Mesenchymal stem cell (in vitro differentiated cells and primary cell): ENCODE measurements around the gene ACTBL2. TPM values are rescaled to one million over a fixed set of nuclear protein-coding genes. Genes with fewer than 3 reads are reported as not detected.

Experiments used
- DNase-seq: peaks from one replicate; pipeline ENCODE4 v3.0.0-alpha.2; 2013
- H2AFZ ChIP-seq: one replicate; pipeline ENCODE4 v1.6.1; 2013; ENCODE audit warnings: low read depth, mild to moderate bottlenecking, control low read depth, inconsistent platforms, low read length, moderate library complexity
- H2AK5ac ChIP-seq: 2 replicates; pipeline ENCODE4 v1.6.1; 2013; ENCODE audit warnings: low read length, moderate library complexity, mild to moderate bottlenecking, inconsistent platforms; ENCODE audit not compliant: severe bottlenecking
- H2BK120ac ChIP-seq: one replicate; pipeline ENCODE4 v1.6.1; 2013; ENCODE audit warnings: low read depth, mild to moderate bottlenecking, inconsistent platforms, low read length, moderate library complexity
- H2BK12ac ChIP-seq, 2 experiments: one replicate each; pipeline ENCODE4 v1.6.1; 2013; ENCODE audit warnings: inconsistent platforms in 2 of 2, low read length in 2 of 2, mild to moderate bottlenecking in 2 of 2, moderate library complexity in 2 of 2, control low read depth in 1 of 2
- H2BK15ac ChIP-seq: one replicate; pipeline ENCODE4 v1.6.1; 2013; ENCODE audit warnings: mild to moderate bottlenecking, low read depth, inconsistent platforms; ENCODE audit not compliant: poor library complexity, severe bottlenecking
- H2BK5ac ChIP-seq: 2 replicates; pipeline ENCODE4 v1.6.1; 2013; ENCODE audit warnings: low read depth, mild to moderate bottlenecking, low read length, control low read depth, inconsistent platforms; ENCODE audit not compliant: poor library complexity, severe bottlenecking
- H3K14ac ChIP-seq, 2 experiments: one replicate each; pipeline ENCODE4 v1.6.1; 2013; ENCODE audit warnings: inconsistent platforms in 2 of 2, low read length in 2 of 2, control low read depth in 1 of 2, mild to moderate bottlenecking in 1 of 2, moderate library complexity in 1 of 2
- H3K18ac ChIP-seq, 2 experiments: one replicate each; pipeline ENCODE4 v1.6.1; 2013; ENCODE audit warnings: inconsistent platforms in 2 of 2, low read length in 2 of 2, control low read depth in 1 of 2, low read depth in 1 of 2, mild to moderate bottlenecking in 1 of 2
- H3K23ac ChIP-seq, 2 experiments: one replicate each; pipeline ENCODE4 v1.6.1; 2013; ENCODE audit warnings: inconsistent platforms in 2 of 2, low read length in 2 of 2, mild to moderate bottlenecking in 2 of 2, moderate library complexity in 2 of 2, control low read depth in 1 of 2
- H3K27ac ChIP-seq: 2 replicates; pipeline ENCODE4 v1.5.1; 2013; ENCODE audit warnings: mild to moderate bottlenecking, moderate library complexity, low read length, control low read depth, inconsistent platforms; ENCODE audit not compliant: poor library complexity, severe bottlenecking
- H3K27me3 ChIP-seq, 2 experiments: 2 replicates each; pipeline versions ENCODE4 v1.6.1 to v1.7.0; 2013; ENCODE audit warnings: low read length in 2 of 2, mild to moderate bottlenecking in 2 of 2, moderate library complexity in 2 of 2, control low read depth in 1 of 2, inconsistent platforms in 1 of 2; ENCODE audit not compliant: control insufficient read depth in 1 of 2, insufficient read depth in 1 of 2
- H3K36me3 ChIP-seq, 2 experiments: 2 replicates each; pipeline versions ENCODE4 v1.6.1 to v1.7.0; 2013; ENCODE audit warnings: low read length in 2 of 2, control low read depth in 1 of 2, inconsistent platforms in 1 of 2, low read depth in 1 of 2, mild to moderate bottlenecking in 1 of 2; ENCODE audit not compliant: insufficient read depth in 2 of 2, control insufficient read depth in 1 of 2
- H3K4ac ChIP-seq, 2 experiments: one replicate each; pipeline ENCODE4 v1.6.1; 2013; ENCODE audit warnings: inconsistent platforms in 2 of 2, low read length in 2 of 2, mild to moderate bottlenecking in 2 of 2, moderate library complexity in 2 of 2, control low read depth in 1 of 2, low read depth in 1 of 2
- H3K4me1 ChIP-seq: 2 replicates; pipeline ENCODE4 v1.6.1; 2013; ENCODE audit warnings: low read depth, low read length, control low read depth; ENCODE audit not compliant: control insufficient read depth, insufficient read depth
- H3K4me2 ChIP-seq: 2 replicates; pipeline ENCODE4 v1.6.1; 2013; ENCODE audit warnings: low read length, mild to moderate bottlenecking, inconsistent platforms; ENCODE audit not compliant: poor library complexity, severe bottlenecking
- H3K4me3 ChIP-seq, 2 experiments: 2 replicates each; pipeline versions ENCODE4 v1.5.1 to v1.7.0; 2013; ENCODE audit warnings: low read length in 2 of 2, mild to moderate bottlenecking in 2 of 2, control low read depth in 1 of 2, low read depth in 1 of 2; ENCODE audit not compliant: insufficient read depth in 1 of 2
- H3K79me1 ChIP-seq: replicated peaks from 2 replicates; pipeline ENCODE4 v1.6.1; 2013; ENCODE audit warnings: mild to moderate bottlenecking, control low read depth, low read length, inconsistent platforms; ENCODE audit not compliant: poor library complexity, severe bottlenecking
- H3K9ac ChIP-seq: 2 replicates; pipeline ENCODE4 v1.7.0; 2013; ENCODE audit warnings: mild to moderate bottlenecking, low read length, moderate library complexity
- H3K9me3 ChIP-seq: 2 replicates; pipeline ENCODE4 v1.7.0; 2013; ENCODE audit warnings: mild to moderate bottlenecking, low read length; ENCODE audit not compliant: control insufficient read depth
- H4K8ac ChIP-seq: one replicate; pipeline ENCODE4 v1.6.1; 2013; ENCODE audit warnings: inconsistent platforms, mild to moderate bottlenecking, low read length, moderate library complexity
- H4K91ac ChIP-seq: one replicate; pipeline ENCODE4 v1.6.1; 2013; ENCODE audit warnings: mild to moderate bottlenecking, low read length, inconsistent platforms
- WGBS: methylation state at CpG from one replicate; pipeline ENCODE4 v1.1.7; 2013; ENCODE audit warnings: mixed read lengths; 5-methylcytosine and 5-hydroxymethylcytosine counted together
- polyA plus RNA-seq, 2 experiments: library from polyadenylated mRNA; stranded (reverse); fragments of 200-250 nt; gene quantifications; one replicate each; pipeline ENCODE4 v1.2.3, GENCODE V29; 2013

The ACTBL2 gene
- polyA plus RNA-seq (2013, experiment 1 of 2): 0.23 TPM
- polyA plus RNA-seq (2013, experiment 2 of 2): 0.16 TPM

DNA sequence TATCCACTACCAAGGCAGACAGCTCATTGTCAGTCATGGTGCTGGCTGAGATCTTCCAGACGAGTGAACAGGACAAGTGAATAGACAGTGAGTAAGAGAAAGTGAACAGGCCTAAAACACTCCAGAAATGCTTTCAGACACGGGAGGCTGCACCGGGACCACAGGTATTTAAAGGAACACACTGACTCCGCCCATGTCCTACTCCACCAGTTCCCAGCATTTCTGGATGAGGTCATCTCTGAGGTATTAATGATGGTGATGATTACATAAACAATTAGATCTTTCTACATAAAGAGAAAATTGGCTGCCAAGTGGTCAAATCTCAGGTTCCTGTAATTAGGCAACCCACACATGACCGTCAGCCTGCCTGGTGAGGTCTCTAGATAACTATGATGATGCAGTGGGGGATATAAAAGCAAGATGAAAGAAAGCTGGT lies at the start of gene ACTBL2:
ACTBL2 (minus strand) TSS at position 141 of the 436 bp plus-strand sequence; CDS start at position 37, 104 bp downstream.
- Histone ChIP-seq H3K23ac (no peak within 1 kb of the TSS), H3K9me3 (no peaks in the 10 kb centered on the region), H2BK5ac (peak within 1 kb of the TSS; percentile 63), H3K18ac (peak within 1 kb of the TSS; percentile 50 to 82), H2BK12ac (peak within 1 kb of the TSS; percentile 89 to 94), H4K91ac (peak within 1 kb of the TSS; percentile 95), H2BK15ac (peak within 1 kb of the TSS; percentile 15), H3K4me1 (peaks cover 9% of the 10 kb centered on the region), H2AFZ (no peak within 1 kb of the TSS), H2BK120ac (peak within 1 kb of the TSS; percentile 4), H2AK5ac (peak within 1 kb of the TSS; percentile 92), H3K4me3 (no peak within 1 kb of the TSS), H3K14ac (peak within 1 kb of the TSS in 1 of 2 experiments; percentile 71), H3K79me1 (no peaks in the 10 kb centered on the region), H3K4ac (peak within 1 kb of the TSS; percentile 6 to 87), H3K4me2 (peak within 1 kb of the TSS; percentile 3), H3K27me3 (no peaks in the 10 kb centered on the region), H4K8ac (peak within 1 kb of the TSS; percentile 45), H3K9ac (no peak within 1 kb of the TSS), H3K27ac (peak within 1 kb of the TSS; percentile 91), H3K36me3 (no peaks in the 10 kb centered on the region)
- peak; percentile 73 for DNase-seq
- 16% methylated on average over 3 of the region's 5 CpGs for WGBS

DNA sequence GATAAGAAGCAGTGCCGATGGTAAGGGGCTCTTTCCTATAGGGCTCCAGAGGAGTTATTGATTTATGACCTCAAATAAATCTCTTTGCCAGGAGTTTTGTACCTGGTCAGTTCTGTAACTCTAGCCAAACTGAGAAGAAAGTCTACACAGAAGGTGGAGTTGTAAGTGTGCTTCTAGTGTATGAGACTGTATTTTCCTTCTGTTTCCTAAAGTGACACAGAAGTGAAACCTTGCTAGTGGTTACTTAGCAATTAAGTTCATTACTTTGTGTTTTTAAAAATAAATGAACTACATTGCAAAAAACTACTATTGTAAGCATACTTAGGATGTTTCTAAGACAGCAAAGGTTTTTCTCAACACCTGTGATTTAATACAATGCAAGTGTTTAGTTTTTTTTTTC lies 48.7 kb upstream of the ACTBL2 start:
- Histone ChIP-seq H3K27me3 (no peaks in the 10 kb centered on the region), H4K91ac (no peak overlapping the region), H2BK5ac (no peak overlapping the region), H3K4me1 (peaks cover 2% of the 10 kb centered on the region), H3K9ac (no peak overlapping the region), H2BK12ac (no peak overlapping the region), H4K8ac (no peak overlapping the region), H3K27ac (no peak overlapping the region), H3K4ac (no peak overlapping the region), H3K4me3 (no peak overlapping the region), H2BK120ac (no peak overlapping the region), H2AK5ac (no peak overlapping the region), H3K14ac (no peak overlapping the region), H2AFZ (no peak overlapping the region), H3K79me1 (no peaks in the 10 kb centered on the region), H2BK15ac (no peak overlapping the region), H3K9me3 (no peaks in the 10 kb centered on the region), H3K18ac (no peak overlapping the region), H3K4me2 (no peak overlapping the region), H3K36me3 (no peaks in the 10 kb centered on the region), H3K23ac (no peak overlapping the region)
- 93% methylated on average over 1 of the region's 1 CpG for WGBS
- no peak for DNase-seq

DNA sequence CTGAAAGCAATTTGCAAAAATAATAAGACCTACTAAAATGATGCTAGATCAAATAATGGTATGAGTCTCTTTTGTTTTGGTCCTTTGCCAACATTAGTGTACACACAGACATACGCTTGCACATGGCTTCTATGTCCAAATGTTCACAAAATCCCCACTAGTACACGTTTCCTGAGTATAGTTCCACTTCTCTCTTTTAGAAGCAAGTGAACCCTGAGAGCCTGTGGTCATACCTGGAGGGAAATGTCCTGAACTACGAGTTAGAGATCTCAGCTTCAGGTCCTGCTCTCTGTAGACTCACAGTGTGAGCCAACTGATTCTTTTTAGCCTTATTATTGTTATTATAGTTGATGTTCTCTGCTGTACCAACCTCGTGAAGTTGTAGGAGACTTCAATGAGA lies 47.3 kb upstream of the ACTBL2 start:
- no peaks in the 10 kb centered on the region for H3K36me3 ChIP-seq
- no peak overlapping the region for H3K18ac ChIP-seq
- H2BK120ac ChIP-seq: no peak overlapping the region
- H3K4ac ChIP-seq: no peak overlapping the region
- no peak for DNase-seq
- 88% methylated on average over 4 of the region's 4 CpGs for WGBS
- no peak overlapping the region for H3K23ac ChIP-seq
- H4K91ac ChIP-seq: no peak overlapping the region
- H2AK5ac ChIP-seq: no peak overlapping the region
- no peaks in the 10 kb centered on the region for H3K79me1 ChIP-seq
- H3K4me3 ChIP-seq: no peak overlapping the region
- no peak overlapping the region for H2BK12ac ChIP-seq
- no peak overlapping the region for H3K14ac ChIP-seq
- H3K27ac ChIP-seq: no peak overlapping the region
- no peak overlapping the region for H3K4me2 ChIP-seq
- peaks cover 2% of the 10 kb centered on the region for H3K4me1 ChIP-seq
- no peaks in the 10 kb centered on the region for H3K9me3 ChIP-seq
- no peak overlapping the region for H2BK15ac ChIP-seq
- H2AFZ ChIP-seq: no peak overlapping the region
- H2BK5ac ChIP-seq: no peak overlapping the region
- H3K9ac ChIP-seq: no peak overlapping the region
- no peak overlapping the region for H4K8ac ChIP-seq
- no peaks in the 10 kb centered on the region for H3K27me3 ChIP-seq

DNA sequence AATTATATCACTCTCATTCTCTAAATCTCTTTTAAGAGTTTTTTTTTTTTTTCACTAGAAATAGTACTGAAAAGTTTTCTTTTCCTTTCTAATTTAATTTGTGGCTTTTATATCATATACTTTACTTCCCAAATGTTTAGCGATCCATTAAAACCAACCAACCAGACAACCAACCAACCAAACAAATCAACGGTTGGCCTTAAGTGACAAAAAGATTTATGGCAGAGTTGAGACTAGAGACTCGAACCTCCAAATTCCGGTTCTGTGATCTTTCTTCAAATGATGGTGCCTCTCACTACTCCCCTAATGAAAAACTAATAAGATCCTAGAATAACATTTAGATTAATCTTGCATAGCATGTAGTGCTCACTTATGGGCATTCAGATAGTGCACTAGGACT lies 45.3 kb upstream of the ACTBL2 start:
- H3K4me1 ChIP-seq: peaks cover 1% of the 10 kb centered on the region
- no peaks in the 10 kb centered on the region for H3K36me3 ChIP-seq
- H2BK12ac ChIP-seq: no peak overlapping the region
- H3K14ac ChIP-seq: no peak overlapping the region
- no peak overlapping the region for H3K4me2 ChIP-seq
- DNase-seq: no peak
- H4K8ac ChIP-seq: no peak overlapping the region
- no peak overlapping the region for H4K91ac ChIP-seq
- H3K9me3 ChIP-seq: no peaks in the 10 kb centered on the region
- 95% methylated on average over 4 of the region's 4 CpGs for WGBS
- H3K4me3 ChIP-seq: no peak overlapping the region
- no peaks in the 10 kb centered on the region for H3K27me3 ChIP-seq
- no peak overlapping the region for H3K23ac ChIP-seq
- no peak overlapping the region for H3K18ac ChIP-seq
- no peak overlapping the region for H3K27ac ChIP-seq
- no peak overlapping the region for H3K4ac ChIP-seq
- no peak overlapping the region for H2AFZ ChIP-seq
- no peaks in the 10 kb centered on the region for H3K79me1 ChIP-seq
- no peak overlapping the region for H2AK5ac ChIP-seq
- no peak overlapping the region for H2BK15ac ChIP-seq
- H2BK120ac ChIP-seq: no peak overlapping the region
- no peak overlapping the region for H3K9ac ChIP-seq
- H2BK5ac ChIP-seq: no peak overlapping the region
